NB4 (cell line): ENCODE results near the gene TSEN54.

Experiments used
- CTCF ChIP-seq: IDR thresholded peaks from one replicate; pipeline ENCODE4 v1.5.1; 2012; ENCODE audit warnings: low read depth, low read length
- MAX ChIP-seq: IDR thresholded peaks from 2 replicates; pipeline ENCODE4 v1.6.1; 2011; ENCODE audit warnings: low read depth, low read length
- MYC ChIP-seq: IDR thresholded peaks from 2 replicates; pipeline ENCODE4 v1.6.1; 2011; ENCODE audit warnings: low read depth, low read length
- POLR2A ChIP-seq: IDR thresholded peaks from 2 replicates; pipeline ENCODE4 v1.6.1; 2011; ENCODE audit warnings: mild to moderate bottlenecking; ENCODE audit not compliant: insufficient read length; ENCODE audit errors: extremely low read depth

GRCh38 chr17:75485688-75486087 is 30.6 kb upstream of the TSEN54 start:
- TF ChIP-seq CTCF (no peak), POLR2A (no peak), MAX (no peak), MYC (no peak)
